ENCODE measurements around the gene MS4A8. TPM values are rescaled to one million over a fixed set of nuclear protein-coding genes. Genes with fewer than 3 reads are reported as not detected.

Gene MS4A8
- total and polyA plus RNA-seq, 10 of the 15 experiments (the other 5 are each of a cell fraction or from before 2014, with no cell fraction given): 0.04 TPM; not detected in 9

- H3K9ac ChIP-seq (ENCODE audit: control insufficient read depth, insufficient read depth, low read length): no peak overlapping the region
- TF ChIP-seq BCL11A (IDR thresholded peaks at IDR 0.05; ENCODE audit: low read depth, low read length) (no peak), POLR2AphosphoS2 (IDR thresholded peaks at IDR 0.05; ENCODE audit: low read depth, low read length) (no peak), CTCF (IDR thresholded peaks at IDR 0.05 in 2 of 3, conservative IDR thresholded peaks at IDR 0.05 in 1 of 3; ENCODE audit: control insufficient read depth in 2 of 3, extremely low read depth in 1 of 3, insufficient read depth in 1 of 3, low read depth in 3 of 3, low read length in 3 of 3) (peak in 2 of 3 experiments; percentile 14 to 17; a peak in 1 of 6 replicates)
- ChIA-PET POLR2A (no interaction called here), RAD21 (ENCODE audit: unreplicated experiment) (no interaction called here), SMC1A (ENCODE audit: uncharacterized antibody, unreplicated experiment) (no interaction called here), CTCF (interaction anchor here (0.6 kb wide), 1 partner anchor 120 kb away, joined by 3 read pairs; no protein-coding TSS in a partner anchor)
- H3K4me2 ChIP-seq (ENCODE audit: control insufficient read depth, insufficient read depth): no peak overlapping the region
- no peaks in the 10 kb centered on the region for H3K79me2 ChIP-seq (ENCODE audit: control insufficient read depth, insufficient read depth, low read length)
- H3K4me1 ChIP-seq (ENCODE audit: control insufficient read depth, insufficient read depth, low read length): no peaks in the 10 kb centered on the region
- intact Hi-C loops (cut with micrococcal nuclease; ENCODE audit: unreplicated experiment) (no loop called here), in situ Hi-C loops (cut with MboI) (no loop called here)
- H3K4me3 ChIP-seq: no peak overlapping the region
- H2AFZ ChIP-seq (ENCODE audit: control insufficient read depth, low read depth, low read length): no peak overlapping the region
- H3K27me3 ChIP-seq (replicated peaks in 1 of 2; ENCODE audit: control insufficient read depth in 2 of 2, insufficient read depth in 2 of 2, low read length in 1 of 2): no peaks in the 10 kb centered on the region
- no TSS peak for BruUV-seq (replicated peaks)
- no peaks in the 10 kb centered on the region for H3K9me3 ChIP-seq (replicated peaks; ENCODE audit: control insufficient read depth, insufficient read depth, low read length)
- no peak for DNase-seq (ENCODE audit: low read depth, low spot score)
- no peak for FAIRE-seq
- no peaks in the 10 kb centered on the region for H4K20me1 ChIP-seq (ENCODE audit: control insufficient read depth, insufficient read depth)
- no peaks in the 10 kb centered on the region for H3K36me3 ChIP-seq (ENCODE audit: control insufficient read depth in 2 of 2, insufficient read depth in 2 of 2, low read length in 1 of 2)
- 39% methylated on average over 7 of the region's 7 CpGs for WGBS (ENCODE audit: insufficient coverage, insufficient replicate concordance, low lambda C conversion rate, missing lambda C conversion rate)
- ATAC-seq: no peak
- no peak overlapping the region for H3K27ac ChIP-seq (ENCODE audit: control insufficient read depth, insufficient read depth)
Observed at GRCh38 chr11:60739114-60739513, 39.7 kb downstream of the MS4A8 start.

GRCh38 chr11:60740573-60740972 is 41.2 kb downstream of the MS4A8 start:
- Histone ChIP-seq H3K27ac (ENCODE audit: control insufficient read depth, insufficient read depth) (no peak overlapping the region), H3K27me3 (replicated peaks in 1 of 2; ENCODE audit: control insufficient read depth in 2 of 2, insufficient read depth in 2 of 2, low read length in 1 of 2) (no peaks in the 10 kb centered on the region), H3K79me2 (ENCODE audit: control insufficient read depth, insufficient read depth, low read length) (no peaks in the 10 kb centered on the region), H3K36me3 (ENCODE audit: control insufficient read depth in 2 of 2, insufficient read depth in 2 of 2, low read length in 1 of 2) (no peaks in the 10 kb centered on the region), H3K9me3 (replicated peaks; ENCODE audit: control insufficient read depth, insufficient read depth, low read length) (no peaks in the 10 kb centered on the region; the same call in 2 of the 3 replicates), H4K20me1 (ENCODE audit: control insufficient read depth, insufficient read depth) (no peaks in the 10 kb centered on the region), H3K4me2 (ENCODE audit: control insufficient read depth, insufficient read depth) (no peak overlapping the region), H3K9ac (ENCODE audit: control insufficient read depth, insufficient read depth, low read length) (no peak overlapping the region), H3K4me3 (no peak overlapping the region), H3K4me1 (ENCODE audit: control insufficient read depth, insufficient read depth, low read length) (no peaks in the 10 kb centered on the region), H2AFZ (ENCODE audit: control insufficient read depth, low read depth, low read length) (no peak overlapping the region)
- POLR2A ChIA-PET: no interaction called here
- FAIRE-seq: no peak
- BruUV-seq (replicated peaks): no TSS peak
- no peak for DNase-seq (ENCODE audit: low read depth, low spot score)
- no peak for TF ChIP-seq SIX5 (IDR thresholded peaks at IDR 0.05; ENCODE audit: low read depth, low read length, severe bottlenecking)
- ATAC-seq: no peak
- SMC1A ChIA-PET (ENCODE audit: uncharacterized antibody, unreplicated experiment): interaction anchor here (0.5 to 0.9 kb wide), 3 partner anchors 24 to 103 kb away, joined by 3 read pairs; no protein-coding TSS in a partner anchor
- in situ Hi-C loops (cut with MboI): no loop called here
- CTCF ChIA-PET: interaction anchor here (0.6 to 1.9 kb wide), 2 partner anchors 23 to 35 kb away, joined by 3 to 5 read pairs; no protein-coding TSS in a partner anchor
- RAD21 ChIA-PET (ENCODE audit: unreplicated experiment): interaction anchor here (1.2 kb wide), 1 partner anchor 22 kb away, joined by 3 read pairs; no protein-coding TSS in a partner anchor
- intact Hi-C loops (cut with micrococcal nuclease; ENCODE audit: unreplicated experiment): no loop called here

All from GM12878 (cell line).